ENCODE measurements around the gene PTPRQ.

Gene PTPRQ

DNA sequence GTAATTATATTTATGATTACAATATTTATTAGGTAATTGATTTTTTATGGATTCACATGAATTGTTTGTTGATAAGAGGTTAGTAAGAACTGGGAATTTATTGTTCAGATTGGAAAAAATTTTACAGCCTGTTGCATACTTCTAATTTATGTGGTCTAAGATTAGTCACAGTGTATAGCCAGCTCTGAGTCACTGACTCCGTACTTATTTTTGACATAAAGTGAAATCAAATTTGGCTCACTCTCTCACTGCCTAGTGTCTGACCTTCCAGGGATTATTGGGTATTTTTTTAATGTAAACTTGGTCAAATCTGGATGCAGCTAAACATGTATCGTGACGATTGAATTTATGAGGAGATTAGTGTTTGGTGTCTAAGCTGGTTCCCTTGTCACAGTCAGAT is 109.3 kb downstream of the PTPRQ start:
- H3K4me3 ChIP-seq (replicated peaks; ENCODE audit: low read depth, low read length) = no peak overlapping the region
- DNase-seq (ENCODE audit: extremely low read depth, low read depth) = peak; percentile 73
- no peak for TF ChIP-seq CTCF (IDR thresholded peaks at IDR 0.05; ENCODE audit: low read depth, low read length, missing control alignments)

DNA sequence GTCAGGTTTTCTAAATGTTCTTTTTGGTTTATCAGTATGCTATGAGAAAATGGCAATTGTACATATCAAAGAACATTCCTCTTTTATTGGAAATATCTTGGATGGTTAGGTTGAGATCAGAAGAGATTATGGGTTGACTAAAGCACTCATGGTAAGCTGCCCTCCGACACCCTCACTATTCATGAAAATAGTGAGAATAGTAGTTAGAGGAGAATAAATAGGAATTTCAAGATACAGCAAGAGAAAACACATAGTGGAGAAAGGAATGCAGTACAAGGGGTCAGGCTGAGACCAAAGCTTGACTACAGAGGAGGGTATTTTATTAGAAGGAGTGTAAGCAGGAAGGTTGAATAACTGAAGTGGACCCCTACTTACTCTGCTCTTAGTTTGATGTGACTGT is 112.5 kb downstream of the PTPRQ start:
- TF ChIP-seq CTCF (IDR thresholded peaks at IDR 0.05; ENCODE audit: low read depth, low read length, missing control alignments) = no peak
- no peak for DNase-seq (ENCODE audit: extremely low read depth, low read depth)
- H3K4me3 ChIP-seq (replicated peaks; ENCODE audit: low read depth, low read length) = no peak overlapping the region

DNA sequence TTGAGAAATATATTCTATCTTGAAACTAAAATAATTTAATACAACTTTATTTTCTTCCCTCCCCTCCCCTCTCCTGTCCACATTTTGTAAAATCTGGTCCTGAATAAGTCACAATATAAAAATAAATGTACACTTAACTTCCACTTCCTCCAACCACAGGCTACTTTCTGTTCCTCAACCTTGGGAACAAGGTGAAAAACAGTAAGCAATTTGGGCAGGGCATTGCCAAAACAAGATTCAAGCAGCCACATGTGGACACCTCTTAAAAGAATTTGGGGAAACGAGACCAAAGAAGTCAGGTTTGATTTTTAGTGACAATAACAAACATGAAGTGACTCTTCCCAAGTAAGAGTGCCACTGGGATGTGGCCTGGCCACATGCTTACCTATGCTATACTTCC is 115.7 kb downstream of the PTPRQ start:
- DNase-seq (ENCODE audit: extremely low read depth, low read depth) = no peak
- TF ChIP-seq CTCF (IDR thresholded peaks at IDR 0.05; ENCODE audit: low read depth, low read length, missing control alignments) = no peak
- H3K4me3 ChIP-seq (replicated peaks; ENCODE audit: low read depth, low read length) = no peak overlapping the region

DNA sequence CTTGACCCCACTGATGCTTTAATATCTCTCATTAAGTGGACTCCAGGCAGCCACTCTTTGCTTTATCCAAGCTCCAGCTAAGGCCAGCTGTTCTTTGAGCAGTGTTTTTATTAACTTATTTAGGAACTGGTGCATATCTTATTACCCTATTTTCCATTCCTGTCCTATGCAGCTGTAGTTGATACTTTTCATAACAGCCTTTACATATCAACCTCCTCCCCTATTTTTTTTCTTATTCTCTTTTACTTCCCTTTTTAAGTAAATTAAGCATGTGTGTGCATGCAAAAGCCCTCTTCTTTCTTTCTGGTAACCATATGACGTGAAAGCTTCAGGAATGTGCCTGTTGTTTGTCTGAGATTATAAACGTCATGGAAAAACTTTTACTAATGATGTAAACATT is 121.2 kb downstream of the PTPRQ start:
- peak; percentile 36 for DNase-seq (ENCODE audit: extremely low read depth, low read depth)
- TF ChIP-seq CTCF (IDR thresholded peaks at IDR 0.05; ENCODE audit: low read depth, low read length, missing control alignments) = no peak
- no peak overlapping the region for H3K4me3 ChIP-seq (replicated peaks; ENCODE audit: low read depth, low read length)

- H3K4me3 ChIP-seq (replicated peaks; ENCODE audit: low read depth, low read length) = no peak overlapping the region
- no peak for TF ChIP-seq CTCF (IDR thresholded peaks at IDR 0.05; ENCODE audit: low read depth, low read length, missing control alignments)
- DNase-seq (ENCODE audit: extremely low read depth, low read depth) = no peak
Measured at GRCh38 chr12:80567401-80567800, 123.4 kb downstream of the PTPRQ start.

DNA sequence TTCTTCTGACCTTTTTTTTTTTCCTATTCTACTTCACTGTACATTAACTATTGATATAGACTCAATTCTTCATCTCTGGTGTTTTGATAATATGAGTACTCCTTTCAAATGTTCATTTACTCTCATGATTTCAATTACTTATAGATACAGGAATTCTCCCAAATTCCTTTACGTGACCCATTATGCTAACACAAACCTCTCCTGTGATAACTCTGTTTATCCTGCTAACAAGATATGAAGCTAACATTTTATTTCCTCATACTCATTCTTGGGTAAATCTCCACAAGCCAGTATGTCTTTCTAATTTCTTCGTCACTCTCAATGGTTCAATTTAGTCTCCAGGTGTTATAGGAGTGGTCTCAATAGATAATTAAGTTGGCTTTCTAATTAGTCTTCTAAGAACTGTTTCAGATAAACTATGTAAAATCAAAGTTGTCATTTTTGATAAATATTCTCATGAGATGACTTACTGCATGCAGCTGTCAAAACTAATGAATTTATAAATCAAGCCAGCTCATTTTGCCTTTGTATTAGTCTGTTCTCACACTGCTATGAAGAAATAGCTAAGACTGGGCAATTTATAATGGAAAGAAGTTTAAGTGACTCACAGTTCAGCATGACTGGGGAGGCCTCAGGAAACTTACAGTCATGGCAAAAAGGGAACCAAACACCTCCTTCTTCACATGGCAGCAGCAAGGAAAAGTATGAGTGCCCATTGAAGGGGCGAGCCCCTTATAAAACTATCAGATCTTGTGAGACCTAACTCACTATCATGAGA is 132.8 kb downstream of the PTPRQ start:
- no peak overlapping the region for H3K4me3 ChIP-seq (replicated peaks; ENCODE audit: low read depth, low read length)
- no peak for TF ChIP-seq CTCF (IDR thresholded peaks at IDR 0.05; ENCODE audit: low read depth, low read length, missing control alignments)
- no peak for DNase-seq (ENCODE audit: extremely low read depth, low read depth)

GRCh38 chr12:80580254-80580653 is 136.2 kb downstream of the PTPRQ start:
- DNase-seq (ENCODE audit: extremely low read depth, low read depth) = peak; percentile 91
- H3K4me3 ChIP-seq (replicated peaks; ENCODE audit: low read depth, low read length) = no peak overlapping the region
- TF ChIP-seq CTCF (IDR thresholded peaks at IDR 0.05; ENCODE audit: low read depth, low read length, missing control alignments) = no peak
